ENCODE data around the gene TMIGD3. TPM values are rescaled to one million over a fixed set of nuclear protein-coding genes. Genes with fewer than 3 reads are reported as not detected.
A peak's percentile ranks its signal among the peaks of the same experiment; 100 is the strongest.

Gene TMIGD3
- total RNA-seq, 1 donor from 2014 or later, result not detected

DNA sequence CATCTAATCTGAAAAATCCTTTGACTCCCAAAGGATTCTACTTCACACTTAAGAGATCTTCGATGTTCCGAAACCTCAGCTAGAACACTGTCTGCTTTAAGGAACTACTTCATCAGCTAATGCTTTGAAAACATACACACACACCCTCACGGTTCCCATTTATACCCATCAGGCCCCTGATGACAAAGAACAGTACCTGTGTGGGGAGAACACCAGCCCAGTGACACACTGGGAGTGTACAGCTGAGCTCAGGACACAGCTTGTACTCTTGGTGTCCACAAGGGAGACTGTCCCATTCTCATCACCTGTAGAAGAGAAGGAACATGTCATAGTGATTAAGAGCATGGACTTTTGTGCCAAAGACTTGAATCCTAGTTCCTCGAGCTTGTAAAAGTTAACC is 61.0 kb downstream of the TMIGD3 start:
- H3K36me3 ChIP-seq (ENCODE audit: control insufficient read depth, insufficient read depth, low read length), result peaks cover 4% of the 10 kb centered on the region
- TF ChIP-seq, protein P1, sequence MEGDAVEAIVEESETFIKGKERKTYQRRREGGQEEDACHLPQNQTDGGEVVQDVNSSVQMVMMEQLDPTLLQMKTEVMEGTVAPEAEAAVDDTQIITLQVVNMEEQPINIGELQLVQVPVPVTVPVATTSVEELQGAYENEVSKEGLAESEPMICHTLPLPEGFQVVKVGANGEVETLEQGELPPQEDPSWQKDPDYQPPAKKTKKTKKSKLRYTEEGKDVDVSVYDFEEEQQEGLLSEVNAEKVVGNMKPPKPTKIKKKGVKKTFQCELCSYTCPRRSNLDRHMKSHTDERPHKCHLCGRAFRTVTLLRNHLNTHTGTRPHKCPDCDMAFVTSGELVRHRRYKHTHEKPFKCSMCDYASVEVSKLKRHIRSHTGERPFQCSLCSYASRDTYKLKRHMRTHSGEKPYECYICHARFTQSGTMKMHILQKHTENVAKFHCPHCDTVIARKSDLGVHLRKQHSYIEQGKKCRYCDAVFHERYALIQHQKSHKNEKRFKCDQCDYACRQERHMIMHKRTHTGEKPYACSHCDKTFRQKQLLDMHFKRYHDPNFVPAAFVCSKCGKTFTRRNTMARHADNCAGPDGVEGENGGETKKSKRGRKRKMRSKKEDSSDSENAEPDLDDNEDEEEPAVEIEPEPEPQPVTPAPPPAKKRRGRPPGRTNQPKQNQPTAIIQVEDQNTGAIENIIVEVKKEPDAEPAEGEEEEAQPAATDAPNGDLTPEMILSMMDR (IDR thresholded peaks at IDR 0.05; ENCODE audit: insufficient read depth, low read length, poor library complexity, severe bottlenecking), result no peak
- H3K27me3 ChIP-seq (ENCODE audit: control insufficient read depth, insufficient read depth, low read length), result no peaks in the 10 kb centered on the region
- H3K4me3 ChIP-seq (ENCODE audit: low read depth, low read length), result no peak overlapping the region
- no peak for DNase-seq (ENCODE audit: low read depth)

DNA sequence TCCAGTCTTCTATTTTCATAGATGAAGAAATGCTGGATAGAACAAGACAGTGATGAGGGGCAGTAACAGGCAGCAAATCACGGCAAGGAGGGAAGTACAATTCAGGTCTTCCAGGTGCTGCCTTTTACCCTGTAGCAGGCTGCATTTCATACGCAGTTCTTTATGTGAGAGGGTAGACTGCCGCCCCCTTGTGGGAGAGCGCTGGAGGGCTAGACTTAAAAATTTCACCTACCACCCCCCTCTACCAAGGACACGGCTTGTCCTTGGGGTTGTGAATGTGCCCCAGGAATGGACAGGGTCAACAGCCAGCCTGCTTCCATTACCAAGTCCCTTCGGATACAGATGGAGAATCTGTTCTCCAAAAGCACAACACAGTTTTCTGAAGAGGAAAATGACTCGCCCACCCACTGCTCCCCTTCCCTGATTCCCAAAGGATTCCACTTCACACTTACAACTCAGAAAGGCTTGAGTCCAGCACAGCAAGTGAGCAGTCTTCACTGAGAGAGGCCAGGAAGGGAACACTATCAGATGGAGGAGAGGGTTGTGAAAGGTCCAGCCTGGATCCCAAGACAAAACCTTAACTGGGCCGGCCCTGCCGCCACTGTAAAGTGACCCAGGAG is 61.8 kb downstream of the TMIGD3 start:
- H3K27me3 ChIP-seq (ENCODE audit: control insufficient read depth, insufficient read depth, low read length), result no peaks in the 10 kb centered on the region
- DNase-seq (ENCODE audit: low read depth), result no peak
- H3K36me3 ChIP-seq (ENCODE audit: control insufficient read depth, insufficient read depth, low read length), result peaks cover 4% of the 10 kb centered on the region
- no peak overlapping the region for H3K4me3 ChIP-seq (ENCODE audit: low read depth, low read length)
- TF ChIP-seq, protein P1 (IDR thresholded peaks at IDR 0.05; ENCODE audit: insufficient read depth, low read length, poor library complexity, severe bottlenecking), result peak; percentile 67

DNA sequence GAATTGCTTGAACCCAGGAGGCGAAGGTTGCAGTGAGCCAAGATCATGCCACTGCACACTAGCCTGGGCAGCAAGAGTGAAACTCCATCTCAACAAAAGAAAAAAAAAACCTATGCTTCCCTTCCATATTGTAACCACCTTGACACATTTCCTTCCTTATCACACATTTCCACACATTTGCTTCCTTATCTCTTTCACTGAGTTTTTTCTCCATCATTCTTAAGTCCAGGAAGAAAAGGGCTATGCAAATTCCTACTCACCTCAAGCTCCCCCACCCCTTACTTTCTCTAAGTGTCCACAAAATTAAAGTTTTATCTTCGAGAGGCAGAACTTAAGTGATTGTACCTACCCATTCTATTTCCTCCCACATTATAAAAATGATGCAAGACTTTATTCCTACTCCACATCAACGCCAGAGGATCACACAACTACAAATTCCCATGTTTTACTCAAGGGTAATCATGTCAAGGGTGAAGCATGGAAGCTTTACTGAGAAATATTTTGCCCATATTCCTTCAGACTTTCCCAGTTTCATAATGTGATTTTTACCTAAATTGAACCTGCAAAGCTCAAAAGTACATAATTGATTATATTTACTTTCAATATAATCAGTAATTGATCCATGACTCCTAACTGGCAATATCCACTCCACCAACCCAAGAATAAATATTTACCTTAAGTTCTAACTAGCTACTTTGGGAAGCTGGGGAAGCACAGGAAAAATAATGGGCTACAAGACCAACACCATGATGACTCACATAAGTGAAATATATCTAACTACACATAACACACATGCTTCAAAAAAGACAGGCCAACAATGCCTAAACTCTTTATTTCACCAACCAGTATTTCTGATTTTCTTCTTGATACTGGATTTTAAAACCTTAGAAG is 63.7 kb downstream of the TMIGD3 start:
- no peak overlapping the region for H3K4me3 ChIP-seq (ENCODE audit: low read depth, low read length)
- TF ChIP-seq, protein P1 (IDR thresholded peaks at IDR 0.05; ENCODE audit: insufficient read depth, low read length, poor library complexity, severe bottlenecking), result no peak
- H3K27me3 ChIP-seq (ENCODE audit: control insufficient read depth, insufficient read depth, low read length), result no peaks in the 10 kb centered on the region
- no peak for DNase-seq (ENCODE audit: low read depth)
- H3K36me3 ChIP-seq (ENCODE audit: control insufficient read depth, insufficient read depth, low read length), result peaks cover 2% of the 10 kb centered on the region

DNA sequence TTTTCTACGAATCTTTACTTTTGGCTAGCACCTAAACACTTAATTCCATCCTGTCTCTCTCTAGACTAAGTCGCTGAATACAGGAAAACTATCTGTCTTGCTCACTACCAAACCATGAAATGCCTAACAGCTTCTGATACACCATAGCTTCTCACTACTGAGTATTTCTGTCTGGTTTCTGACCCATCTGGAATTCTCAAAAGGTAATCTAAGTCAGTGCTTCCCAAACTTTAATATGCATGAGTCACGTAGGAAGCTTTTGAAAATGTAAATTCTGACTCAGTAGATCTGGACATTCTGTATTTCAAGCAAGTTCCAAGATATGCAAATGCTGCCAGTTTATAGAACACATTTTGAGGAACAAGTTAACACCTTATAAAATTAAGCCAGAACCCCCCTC is 66.7 kb downstream of the TMIGD3 start:
- Histone ChIP-seq H3K36me3 (ENCODE audit: control insufficient read depth, insufficient read depth, low read length) (no peaks in the 10 kb centered on the region), H3K4me3 (ENCODE audit: low read depth, low read length) (no peak overlapping the region), H3K27me3 (ENCODE audit: control insufficient read depth, insufficient read depth, low read length) (no peaks in the 10 kb centered on the region)
- DNase-seq (ENCODE audit: low read depth), result no peak
- TF ChIP-seq, protein P1 (IDR thresholded peaks at IDR 0.05; ENCODE audit: insufficient read depth, low read length, poor library complexity, severe bottlenecking), result no peak

Other genes starting within 250 kb of the TMIGD3 start
- gene CHIA, start 212.8 kb downstream of the TMIGD3 start, total RNA-seq, result not detected in 2 replicates
- 0.96 and 1.5 TPM in 2 replicates for gene OVGP1, start 75.9 kb downstream of the TMIGD3 start, total RNA-seq
- gene WDR77, start 54.4 kb downstream of the TMIGD3 start, total RNA-seq, result 39.7 and 40.5 TPM in 2 replicates
- 224 and 249 TPM in 2 replicates for gene ATP5PB, start 54.2 kb downstream of the TMIGD3 start, total RNA-seq
- 0.07 and 0.08 TPM in 2 replicates for gene C1orf162, start 29.6 kb downstream of the TMIGD3 start, total RNA-seq
- not detected in 2 replicates for gene ADORA3, start within 50 bp of the TMIGD3 start, total RNA-seq
- 39.2 and 42.8 TPM in 2 replicates for gene RAP1A, start 116.2 kb upstream of the TMIGD3 start, total RNA-seq
- gene INKA2, start 235.8 kb upstream of the TMIGD3 start, total RNA-seq, result 1.2 and 3.0 TPM in 2 replicates